HL-60/S4 treated with phorbol 12-myristate 13-acetate at 8.2 ng/mL for 4 days and 3 days (cell line): Measurements from ENCODE around the gene CNTN2.

Experiments used
- in situ Hi-C: fragments of 300-500 bp; cut with MboI; formaldehyde crosslinking; loops from 2 replicates; pipeline ENCODE4 v1.15.0; 2022; ENCODE audit warnings: low sequenced_read_pairs

The CNTN2 gene

DNA sequence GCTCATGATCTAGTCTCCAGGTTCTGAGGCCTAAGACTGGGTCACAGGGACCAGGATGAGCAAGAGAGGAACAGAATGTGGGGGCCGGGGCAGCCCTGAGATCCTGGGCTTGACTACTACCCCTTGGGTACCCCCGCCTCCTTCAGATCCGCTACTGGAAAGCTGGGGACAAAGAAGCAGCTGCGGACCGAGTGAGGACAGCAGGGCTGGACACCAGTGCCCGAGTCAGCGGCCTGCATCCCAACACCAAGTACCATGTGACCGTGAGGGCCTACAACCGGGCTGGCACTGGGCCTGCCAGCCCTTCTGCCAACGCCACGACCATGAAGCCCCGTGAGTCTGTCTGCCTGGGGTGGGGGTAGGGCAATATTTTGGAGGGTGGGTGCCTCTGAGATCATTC lies 28.8 kb downstream of the CNTN2 start:
- in situ Hi-C loops, result no loop called here

DNA sequence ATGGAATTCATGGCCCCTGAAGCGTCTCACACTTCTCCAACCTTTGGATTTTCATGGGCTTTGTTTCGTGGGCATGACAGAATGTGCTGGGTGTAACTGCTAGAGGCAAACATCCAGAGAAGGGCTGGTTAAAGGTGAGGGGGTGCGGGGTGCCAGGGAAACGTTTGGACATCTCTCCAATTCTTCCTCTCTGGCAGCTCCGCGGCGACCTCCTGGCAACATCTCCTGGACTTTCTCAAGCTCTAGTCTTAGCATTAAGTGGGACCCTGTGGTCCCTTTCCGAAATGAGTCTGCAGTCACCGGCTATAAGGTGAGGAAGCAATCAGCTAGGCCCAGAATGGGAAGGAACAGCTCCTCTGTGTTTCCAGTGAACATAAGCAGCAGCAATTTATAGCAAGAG lies 29.3 kb downstream of the CNTN2 start:
- in situ Hi-C loops, result no loop called here

DNA sequence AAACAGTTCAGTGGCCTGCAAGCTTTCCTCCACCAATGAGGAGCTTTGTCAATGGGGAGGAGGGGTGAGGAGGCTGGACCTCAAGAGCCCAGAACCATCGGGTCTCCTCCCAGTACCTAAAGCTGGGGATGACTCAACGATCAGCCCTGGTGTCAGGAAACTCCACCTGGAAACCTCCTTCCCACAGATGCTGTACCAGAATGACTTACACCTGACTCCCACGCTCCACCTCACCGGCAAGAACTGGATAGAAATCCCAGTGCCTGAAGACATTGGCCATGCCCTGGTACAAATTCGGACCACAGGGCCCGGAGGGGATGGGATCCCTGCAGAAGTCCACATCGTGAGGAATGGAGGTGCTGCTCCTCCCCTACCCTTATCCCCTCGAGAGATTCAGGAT lies 29.9 kb downstream of the CNTN2 start:
- in situ Hi-C loops, result no loop called here

DNA sequence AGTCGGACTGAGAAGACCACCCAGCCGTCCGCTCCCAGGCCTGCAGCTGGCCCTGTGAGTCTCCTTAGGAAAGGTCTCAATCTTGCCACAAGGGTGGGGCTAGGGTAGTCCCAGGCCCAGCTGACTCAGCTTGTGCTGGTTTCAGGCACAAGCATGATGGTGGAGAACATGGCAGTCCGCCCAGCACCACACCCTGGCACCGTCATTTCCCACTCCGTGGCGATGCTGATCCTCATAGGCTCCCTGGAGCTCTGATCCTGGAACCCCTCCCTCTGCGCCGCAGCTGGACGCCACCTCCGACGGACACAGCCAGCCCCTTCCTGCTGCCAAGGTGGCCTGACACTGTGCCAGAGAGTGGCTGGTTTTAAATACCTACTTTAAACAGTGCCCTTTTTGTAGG lies 30.5 kb downstream of the CNTN2 start:
- in situ Hi-C loops, result no loop called here

DNA sequence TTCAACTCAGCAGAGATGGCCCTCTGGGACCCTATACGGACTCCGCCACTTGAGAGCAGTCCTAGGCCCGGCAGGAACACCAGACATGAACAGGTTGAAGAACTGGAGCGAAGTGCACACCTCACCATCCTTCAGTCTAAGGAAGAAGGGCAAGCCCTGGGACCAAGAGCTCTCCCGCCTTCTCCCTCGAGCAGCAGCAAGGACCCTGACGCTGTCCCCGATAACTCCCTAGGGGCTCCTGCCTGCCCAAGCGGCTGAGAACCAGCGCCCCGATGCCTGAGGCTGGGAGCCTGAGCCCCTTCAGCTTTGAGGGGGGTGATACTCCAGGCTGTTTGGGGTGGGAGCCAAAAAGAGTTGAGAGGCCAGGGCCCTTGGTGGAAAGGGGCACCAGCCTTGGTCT lies 31.1 kb downstream of the CNTN2 start:
- in situ Hi-C loops, result no loop called here

DNA sequence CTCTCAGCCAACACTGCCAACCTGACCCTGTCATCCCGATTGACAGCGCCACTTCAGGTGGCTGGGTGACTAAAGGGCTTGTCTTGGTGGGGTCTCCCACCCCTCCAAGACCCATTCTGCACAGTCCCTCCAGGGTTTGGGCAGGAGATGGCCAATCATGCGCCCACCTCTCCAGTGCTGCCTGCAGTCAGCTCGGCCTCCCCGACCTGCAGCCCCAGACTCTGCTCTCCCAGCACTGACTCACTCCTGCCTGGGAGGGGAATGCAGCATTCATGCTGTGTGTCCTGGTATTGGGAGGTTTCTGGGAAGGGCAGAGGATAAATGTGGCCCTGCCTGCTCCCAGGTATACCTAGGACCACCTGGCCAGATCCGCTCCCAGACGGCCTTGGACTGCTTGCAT lies 31.5 kb downstream of the CNTN2 start:
- in situ Hi-C loops, result no loop called here

DNA sequence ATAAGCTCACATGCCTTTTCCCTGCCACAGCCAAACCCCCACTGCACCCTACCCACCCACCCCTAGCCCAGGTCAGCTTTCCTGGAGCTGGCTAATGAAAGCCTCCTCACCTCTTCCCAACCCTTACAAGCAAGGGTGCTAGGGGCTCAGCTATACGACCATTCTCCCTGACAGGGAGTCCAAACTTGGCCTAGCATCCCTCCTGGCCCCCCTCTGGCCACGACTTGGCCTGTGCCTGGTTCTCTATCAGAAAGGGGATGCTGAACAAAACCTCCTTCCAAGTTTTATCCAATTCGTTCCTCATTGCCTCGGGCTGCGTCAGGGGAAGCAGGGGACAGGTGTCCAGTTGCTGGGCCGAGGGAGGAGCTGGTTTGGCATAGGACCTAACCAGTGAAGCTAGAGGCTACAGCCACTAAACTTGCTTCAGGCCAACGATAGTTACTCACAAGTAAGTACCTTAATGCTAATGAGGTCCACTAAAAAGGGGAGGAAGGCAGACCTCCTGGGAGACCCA lies 32.7 kb downstream of the CNTN2 start:
- in situ Hi-C loops, result no loop called here

DNA sequence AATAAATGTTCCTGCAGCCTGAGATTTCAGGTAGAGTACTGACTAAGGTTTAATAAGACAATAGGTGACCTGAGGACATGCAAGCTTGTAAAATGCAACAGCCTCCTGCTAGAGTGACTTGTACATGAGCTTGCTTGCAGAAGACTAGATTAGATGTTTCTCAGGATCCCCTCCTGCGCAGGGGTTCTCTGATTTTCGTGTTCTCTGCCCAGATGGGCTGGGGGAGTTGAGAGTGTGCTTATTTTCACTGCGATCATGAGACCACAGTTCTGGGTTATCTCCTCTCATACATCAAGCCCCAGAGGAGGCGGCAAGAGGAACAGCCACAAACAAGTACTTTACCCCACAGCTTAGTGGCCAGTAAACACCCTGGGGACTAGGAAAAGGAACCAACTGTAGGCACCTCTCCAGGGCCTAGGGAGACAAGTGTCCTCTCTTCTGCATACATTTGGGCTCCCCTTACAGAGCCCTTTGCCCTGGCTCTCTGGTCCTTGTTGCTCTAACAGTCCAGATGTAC lies 33.3 kb downstream of the CNTN2 start:
- in situ Hi-C loops, result no loop called here

DNA sequence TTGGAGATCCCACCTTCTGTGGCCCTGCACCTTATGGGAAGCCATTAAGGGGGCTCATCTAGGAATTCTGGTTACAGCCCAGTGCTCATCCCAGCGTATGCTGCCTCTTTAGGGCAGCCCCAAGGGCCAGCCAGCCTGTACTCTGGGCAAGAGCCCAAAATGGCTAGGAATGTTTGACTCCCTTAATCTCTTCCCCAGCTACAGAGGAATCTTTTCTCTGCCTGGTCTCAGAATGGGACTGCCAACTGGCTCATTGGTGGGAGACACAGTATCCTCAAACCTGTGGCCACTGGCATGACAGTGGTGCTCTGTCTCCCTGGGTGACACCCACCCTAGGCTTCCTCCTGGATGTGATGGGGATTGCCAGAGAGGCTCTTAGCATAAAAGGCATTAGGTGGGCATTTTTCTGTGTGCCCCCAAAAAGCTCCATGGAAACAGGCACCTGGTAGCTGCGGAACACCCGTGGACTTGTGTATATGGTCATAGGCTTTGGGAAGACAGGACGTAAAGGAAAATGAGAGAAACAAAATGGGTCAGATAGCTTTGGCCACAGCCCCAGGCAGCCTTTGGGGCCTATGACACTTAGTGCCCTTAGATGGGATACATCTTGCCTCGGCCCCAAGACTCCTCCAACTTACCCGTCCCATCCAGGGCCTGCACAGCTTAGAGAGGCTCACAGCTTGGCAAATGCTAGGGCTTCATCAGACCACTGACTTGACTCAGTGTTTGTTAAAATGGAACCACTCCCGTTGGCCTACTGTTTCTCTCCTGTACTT lies 34.3 kb downstream of the CNTN2 start:
- in situ Hi-C loops, result no loop called here

DNA sequence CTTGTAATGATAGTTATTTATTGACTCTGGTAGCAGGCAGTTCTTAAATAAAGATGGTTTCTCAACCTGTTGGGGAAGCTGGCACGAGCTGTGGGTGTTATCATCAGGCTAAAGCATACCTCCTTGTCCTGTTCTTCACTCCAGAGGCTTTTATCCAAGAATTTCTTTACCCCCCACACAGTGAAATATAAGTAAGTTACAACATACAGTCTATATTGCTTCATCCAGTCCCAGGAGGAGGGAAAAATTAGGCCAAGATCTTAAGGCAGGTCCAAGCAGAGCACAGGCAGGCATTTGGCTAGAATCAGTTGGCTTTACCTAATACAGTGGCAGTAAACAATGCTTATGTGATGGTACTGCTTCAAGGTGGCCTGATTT lies 34.9 kb downstream of the CNTN2 start:
- in situ Hi-C loops, result no loop called here

DNA sequence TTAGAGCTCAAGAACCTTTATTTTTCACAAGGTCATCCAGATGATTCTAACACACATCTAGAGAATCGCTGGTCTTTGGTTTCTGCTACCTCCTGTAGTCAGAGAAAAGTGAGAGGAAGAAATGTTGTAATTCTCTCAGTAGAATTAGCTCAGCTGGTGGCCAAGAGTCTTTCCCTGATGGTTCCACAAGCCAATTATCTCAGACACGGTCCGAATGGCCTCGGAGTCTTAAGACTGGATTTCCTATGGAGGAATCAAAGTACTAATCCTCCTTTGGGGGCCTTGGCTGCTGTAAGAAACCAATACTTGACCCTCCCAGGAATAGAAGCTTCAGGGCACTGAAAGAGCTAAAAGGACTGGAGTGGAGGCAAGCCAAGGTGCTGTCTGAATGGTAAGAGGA lies 39.4 kb downstream of the CNTN2 start:
- in situ Hi-C loops, result no loop called here

DNA sequence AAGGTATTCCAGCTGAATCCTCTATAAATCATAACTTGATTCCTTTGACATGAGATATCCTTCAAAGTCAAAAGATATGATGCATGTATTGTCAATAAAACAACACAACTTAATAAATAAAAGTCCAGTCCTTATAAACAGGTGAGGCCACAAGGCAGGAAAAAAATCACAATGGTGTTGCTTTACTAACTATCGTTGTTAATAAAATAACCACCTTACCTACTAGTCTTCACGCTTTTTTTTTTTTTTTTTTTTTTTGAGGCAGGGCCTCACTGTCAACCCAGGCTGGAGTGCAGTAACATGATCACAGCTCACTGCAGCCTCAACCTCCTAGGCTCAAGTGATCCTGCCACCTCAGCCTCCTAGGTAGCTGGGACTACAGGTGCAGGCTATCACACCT lies 41.3 kb downstream of the CNTN2 start, which contains the start of gene TMEM81:
Gene TMEM81 (minus strand): TSS at position 101 of the 400 bp plus-strand sequence. CDS start 140 bp downstream, outside the sequence.
- in situ Hi-C loops, result no loop called here

DNA sequence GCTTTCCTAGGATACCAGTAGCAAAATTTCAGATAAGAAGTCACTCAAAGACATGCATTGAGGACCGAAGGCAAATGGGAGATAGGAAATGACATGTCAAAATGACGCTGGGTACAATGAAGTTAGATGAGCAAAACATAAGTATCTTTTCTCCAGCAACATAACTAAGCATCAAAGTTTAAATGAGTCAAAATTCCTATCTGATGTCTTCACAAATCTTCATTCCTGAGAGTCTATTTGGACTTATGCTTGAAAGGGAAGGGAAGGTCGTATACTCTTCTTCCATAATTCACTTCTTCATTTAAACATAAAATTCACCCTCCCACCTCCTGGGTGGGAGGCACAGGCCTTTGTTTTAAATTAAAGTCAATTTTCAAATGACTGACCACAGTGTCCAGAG lies 45.3 kb downstream of the CNTN2 start:
- in situ Hi-C loops, result no loop called here

DNA sequence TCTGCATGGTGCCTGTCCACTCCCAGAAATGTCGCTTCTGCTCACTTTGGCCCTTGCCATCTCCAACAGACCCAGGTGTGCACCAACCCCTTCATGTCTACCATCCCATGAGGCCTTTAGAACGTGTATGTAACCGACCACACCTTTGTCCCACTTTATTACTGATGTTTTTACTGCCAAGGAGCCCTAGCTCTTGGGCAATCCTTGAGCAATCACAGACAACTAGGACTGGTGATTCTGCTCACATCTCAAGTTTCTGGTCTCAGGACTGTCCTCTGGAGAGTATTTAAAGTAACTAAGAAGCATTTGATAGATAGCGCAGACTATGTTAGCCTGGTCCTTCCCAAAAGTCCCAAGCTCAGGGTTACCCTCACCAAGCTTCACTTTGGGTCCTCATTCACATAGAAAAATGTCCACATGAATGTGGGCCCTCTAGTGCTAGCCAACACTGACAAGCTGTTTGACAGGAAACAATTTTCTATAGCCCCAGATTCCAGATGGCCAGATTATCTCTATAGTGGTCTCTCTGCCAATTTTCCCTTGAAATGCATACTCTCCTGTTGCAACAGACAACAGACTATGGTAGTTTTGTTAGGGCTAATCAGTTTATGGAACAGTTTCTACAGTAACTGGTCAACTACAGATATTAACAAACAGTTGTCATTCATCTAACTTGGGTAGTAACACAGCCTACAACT lies 48.2 kb downstream of the CNTN2 start:
- in situ Hi-C loops, result no loop called here

DNA sequence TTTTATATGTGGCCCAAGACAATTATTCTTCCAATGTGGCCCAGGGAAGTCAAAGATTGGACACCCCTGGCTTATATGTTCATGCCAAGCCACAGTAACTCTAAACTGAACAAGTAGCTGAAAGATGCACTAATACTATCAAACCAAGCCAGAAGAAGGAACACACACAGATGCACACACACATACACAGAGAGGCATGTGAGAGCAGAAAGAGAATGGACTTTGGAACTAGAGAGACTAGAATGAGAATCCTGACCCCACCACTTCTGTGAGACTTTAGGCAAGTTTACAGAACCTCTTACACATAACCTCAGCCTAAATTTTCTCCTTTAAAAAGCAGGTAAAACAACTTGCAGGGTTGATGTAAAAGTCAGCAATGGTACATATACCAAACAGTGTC lies 52.4 kb downstream of the CNTN2 start:
- in situ Hi-C loops, result no loop called here

DNA sequence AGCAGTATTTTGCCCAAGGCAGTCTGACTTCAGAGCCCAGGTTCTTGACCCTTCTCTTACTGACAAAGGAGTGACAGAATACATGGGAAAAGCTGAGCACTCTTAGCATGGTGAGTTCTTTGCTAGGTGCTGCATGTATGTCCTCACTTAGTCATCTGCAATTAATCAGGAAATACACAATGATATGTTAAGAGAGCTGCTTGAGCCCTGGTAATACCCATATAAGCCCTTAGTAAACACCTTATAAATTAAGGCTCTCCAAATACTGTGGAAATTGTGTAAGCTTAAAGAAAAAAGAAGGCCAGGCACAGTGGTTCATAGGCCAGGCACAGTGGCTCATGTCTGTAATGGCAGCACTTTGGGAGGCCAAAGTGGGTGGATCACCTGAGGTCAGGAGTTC lies 55.2 kb downstream of the CNTN2 start:
- in situ Hi-C loops, result no loop called here

DNA sequence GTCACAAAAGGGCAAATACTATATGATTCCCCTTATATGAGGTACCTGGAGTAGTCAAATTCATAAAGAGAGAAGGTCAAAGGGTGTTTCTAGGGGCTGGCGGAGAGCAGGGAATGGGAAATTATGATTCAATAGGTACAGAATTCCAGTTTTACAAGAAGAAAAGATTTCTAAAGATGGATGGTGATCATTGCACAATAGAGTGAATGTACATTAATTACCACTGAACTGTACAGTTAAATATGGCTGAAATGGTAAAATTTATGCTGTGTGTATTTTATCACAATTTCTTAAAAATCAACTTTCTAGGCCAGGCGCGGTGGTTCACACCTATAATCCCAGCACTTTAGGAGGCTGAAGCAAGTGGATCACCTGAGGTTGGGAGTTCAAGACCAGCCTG lies 59.4 kb downstream of the CNTN2 start:
- in situ Hi-C loops, result no loop called here

DNA sequence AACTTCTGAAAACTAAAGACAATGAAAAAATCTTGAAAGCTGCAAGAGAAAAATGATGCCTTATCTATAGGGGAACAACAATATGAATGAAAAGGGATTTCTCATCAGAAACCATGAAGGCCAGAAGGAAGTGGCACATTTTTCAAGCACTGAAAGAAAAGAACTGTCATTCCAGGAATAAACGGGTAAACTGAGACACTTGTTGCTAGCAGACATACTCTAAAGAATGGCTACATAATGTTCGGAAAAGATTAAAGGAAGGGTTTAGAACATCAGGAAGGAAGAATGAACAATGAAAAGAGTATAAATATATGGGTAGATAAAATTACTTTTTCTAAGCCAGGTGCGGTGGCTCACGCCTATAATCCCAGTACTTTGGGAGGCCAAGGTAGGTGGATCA lies 64.3 kb downstream of the CNTN2 start:
- in situ Hi-C loops, result no loop called here

DNA sequence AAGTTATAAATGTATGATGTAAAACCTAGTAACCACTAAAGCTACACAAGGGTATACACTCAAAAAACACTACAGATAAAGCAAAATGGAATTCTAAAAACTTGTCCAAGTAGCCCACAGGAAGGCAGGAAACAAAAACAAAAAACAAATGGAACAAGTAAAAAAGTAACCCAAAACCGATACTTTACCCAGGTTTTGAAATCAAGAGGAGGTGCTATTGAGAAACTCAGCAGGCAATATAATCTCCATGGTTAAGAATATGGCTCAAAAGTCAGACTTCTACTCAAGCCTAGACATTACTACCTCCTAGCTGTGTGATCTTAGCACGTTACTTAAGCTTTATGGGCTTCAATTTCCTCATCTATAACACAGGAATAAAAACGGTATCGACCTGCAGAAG lies 65.5 kb downstream of the CNTN2 start:
- in situ Hi-C loops, result no loop called here

DNA sequence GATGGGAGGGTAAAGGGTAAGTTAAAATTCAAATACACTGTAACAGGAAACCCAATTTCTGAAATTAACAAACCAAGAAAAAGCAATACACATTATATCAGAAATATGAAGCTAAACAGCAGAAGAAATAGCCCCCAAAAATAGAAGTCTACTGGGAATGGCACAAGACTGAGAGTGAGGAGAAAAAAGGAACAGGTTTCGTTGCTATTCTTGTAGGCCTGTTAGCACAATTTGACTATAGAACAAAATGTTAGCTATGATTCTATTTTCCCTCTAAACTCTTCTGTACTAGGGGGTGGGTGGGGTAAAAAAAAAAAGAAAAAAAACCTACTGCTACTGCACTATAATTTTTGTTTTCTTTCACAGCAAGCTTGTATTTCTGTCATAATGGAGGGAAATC lies 66.3 kb downstream of the CNTN2 start:
- in situ Hi-C loops, result no loop called here

DNA sequence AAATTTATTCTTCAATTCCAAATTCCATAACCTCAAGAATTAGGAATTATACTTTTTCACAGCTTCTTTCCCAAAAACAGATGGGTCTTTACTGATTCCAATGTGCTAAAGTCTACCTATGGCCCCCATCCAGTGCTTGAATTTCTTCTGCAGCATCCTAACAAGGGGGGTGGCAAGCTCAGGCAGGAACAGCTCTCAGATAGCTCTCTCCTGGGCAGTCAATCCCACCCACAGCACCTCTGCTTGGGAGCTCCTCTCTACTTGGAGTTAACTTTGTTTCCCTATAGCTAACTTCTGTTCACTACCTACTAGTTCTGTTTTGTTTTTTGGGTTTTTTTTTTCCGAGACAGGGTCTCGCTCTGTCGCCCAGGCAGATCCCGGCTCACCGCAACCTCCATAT lies 66.7 kb downstream of the CNTN2 start:
- in situ Hi-C loops, result no loop called here

DNA sequence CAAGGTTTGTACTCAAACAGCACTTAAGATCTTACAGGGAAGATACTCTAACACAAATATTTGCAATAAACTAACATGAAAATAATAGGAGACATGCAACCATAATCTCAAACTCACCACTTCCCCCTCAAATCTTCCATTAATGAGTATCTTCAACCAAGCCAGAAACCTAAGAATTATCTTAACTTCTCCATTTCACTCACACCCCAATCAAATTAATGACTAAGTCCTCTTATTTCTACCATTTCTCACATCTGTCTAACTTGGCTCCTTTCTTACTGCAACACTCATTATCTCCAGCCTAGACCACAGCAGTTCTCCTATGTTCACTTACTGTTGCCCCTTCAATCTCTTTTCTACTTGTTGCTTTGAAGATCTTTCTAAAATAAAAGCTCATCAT lies 68.3 kb downstream of the CNTN2 start:
- in situ Hi-C loops, result no loop called here
